SK-N-SH treated with all-trans-retinoic acid at 6 μM for 48 hours (cell line): ENCODE data around the gene IMPG2.

Experiments used
- BACH2 ChIP-seq: fragments of 250-450 bp; sonication (Bioruptor Pico); IDR thresholded peaks from 2 replicates; pipeline ENCODE4 v1.9.0; 2021; ENCODE audit warnings: mild to moderate bottlenecking, borderline replicate concordance
- CREB5 ChIP-seq: fragments of 250-450 bp; sonication (Bioruptor Pico); IDR thresholded peaks from 2 replicates; pipeline ENCODE4 v1.5.1; 2020; ENCODE audit warnings: low read depth, mild to moderate bottlenecking, moderate library complexity
- CSRNP3 ChIP-seq: fragments of 250-450 bp; sonication (Bioruptor Pico); IDR thresholded peaks from 2 replicates; pipeline ENCODE4 v1.5.1; 2021; ENCODE audit warnings: mild to moderate bottlenecking, moderate library complexity
- ESRRG ChIP-seq: fragments of 250-450 bp; sonication (Bioruptor Pico); IDR thresholded peaks from 2 replicates; pipeline ENCODE4 v1.6.1; 2021; ENCODE audit warnings: mild to moderate bottlenecking
- PATZ1 ChIP-seq: fragments of 250-450 bp; sonication (Bioruptor Pico); IDR thresholded peaks from 2 replicates; pipeline ENCODE4 v1.8.0; 2020; ENCODE audit warnings: mild to moderate bottlenecking, moderate library complexity, borderline replicate concordance
- PPARA ChIP-seq: fragments of 250-450 bp; sonication (Bioruptor Pico); IDR thresholded peaks from 2 replicates; pipeline ENCODE4 v1.5.0; 2020; ENCODE audit warnings: mild to moderate bottlenecking, borderline replicate concordance
- SNAI2 ChIP-seq: fragments of 250-450 bp; sonication (Bioruptor Pico); IDR thresholded peaks from 2 replicates; pipeline ENCODE4 v1.5.0; 2020; ENCODE audit warnings: mild to moderate bottlenecking, moderate library complexity
- TSHZ2 ChIP-seq: fragments of 250-450 bp; sonication (Bioruptor Pico); IDR thresholded peaks from 2 replicates; pipeline ENCODE4 v1.5.0; 2020; ENCODE audit warnings: mild to moderate bottlenecking, moderate library complexity
- ZFP3 ChIP-seq: fragments of 250-450 bp; sonication (Bioruptor Pico); IDR thresholded peaks from 2 replicates; pipeline ENCODE4 v1.5.0; 2020; ENCODE audit warnings: mild to moderate bottlenecking, moderate library complexity
- ZFP30 ChIP-seq: fragments of 450-650 bp; formaldehyde crosslinking; IDR thresholded peaks from 2 replicates; pipeline ENCODE4 v1.5.0; 2022; ENCODE audit warnings: mild to moderate bottlenecking, moderate library complexity

GRCh38 chr3:101312545-101312944, 7.8 kb downstream of the IMPG2 start:
- TF ChIP-seq ESRRG (CRISPR knock-in tag): no peak
- no peak for TF ChIP-seq PATZ1 (CRISPR knock-in tag)
- TF ChIP-seq PPARA: no peak
- no peak for TF ChIP-seq ZFP3
- TF ChIP-seq BACH2: no peak
- TF ChIP-seq SNAI2 (CRISPR knock-in tag): no peak
- no peak for TF ChIP-seq TSHZ2
- no peak for TF ChIP-seq ZFP30 (CRISPR knock-in tag)
- no peak for TF ChIP-seq CSRNP3
- no peak for TF ChIP-seq CREB5 (CRISPR knock-in tag)
